GM21529 (cell line): Measurements from ENCODE around the gene INTS3.

ENCODE experiments used
- ATAC-seq: cut with Tn5 transposase; IDR thresholded peaks from one replicate; pipeline ENCODE4 v1.9.1; 2021; ENCODE audit not compliant: unreplicated experiment

Gene INTS3

DNA sequence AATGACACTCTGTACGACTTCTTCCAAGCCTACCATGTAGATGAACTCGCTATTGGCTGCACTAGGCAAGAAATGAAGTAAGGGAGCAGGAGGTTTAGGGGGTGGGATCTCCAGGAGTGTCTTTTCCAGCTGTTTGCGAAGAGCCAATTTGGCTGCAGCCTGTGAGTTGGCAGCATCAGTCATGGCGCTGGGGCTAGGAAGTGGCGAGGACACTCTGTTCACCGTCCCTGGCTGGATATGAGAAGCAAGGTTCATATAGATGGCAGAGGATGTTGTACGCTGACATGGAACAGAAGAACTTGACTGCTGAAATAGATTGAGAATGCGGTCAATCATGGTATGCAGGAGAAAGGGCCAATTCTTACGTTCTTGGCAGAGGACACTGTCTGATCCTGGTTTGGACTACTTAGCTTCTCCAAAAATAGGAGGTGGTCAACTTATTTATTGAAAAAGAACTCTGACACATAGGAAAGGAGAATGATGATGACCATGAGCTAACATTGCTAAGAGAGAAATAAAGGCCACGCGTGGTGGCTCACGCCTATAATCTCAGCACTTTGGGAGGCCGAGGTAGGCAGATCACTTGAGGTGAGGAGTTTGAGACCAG, 88.5 kb downstream of the INTS3 start:
- ATAC-seq: no peak

DNA sequence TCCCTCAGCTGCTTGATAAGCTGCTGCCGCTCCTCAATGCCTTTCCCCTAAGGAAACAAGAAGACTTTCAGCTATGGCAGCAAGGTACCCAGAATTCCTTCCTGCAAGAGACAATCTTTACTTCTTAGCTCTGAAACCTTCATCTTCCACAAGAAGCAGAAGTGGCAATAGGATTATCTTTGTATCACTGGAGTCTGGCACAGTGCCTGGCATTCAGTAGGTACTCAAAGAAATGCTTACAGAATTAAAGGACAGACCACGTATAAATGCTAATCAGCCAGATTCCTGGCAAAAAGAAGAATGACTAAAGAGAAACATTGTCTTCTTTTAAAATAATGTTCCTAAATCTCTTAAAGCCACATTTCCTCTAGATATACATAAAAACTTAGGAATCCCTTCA, 91.0 kb downstream of the INTS3 start:
- ATAC-seq: no peak
